Right ventricle myocardium inferior (tissue), 1 donor: ENCODE measurements around the gene SOAT2. TPM values are rescaled to one million over a fixed set of nuclear protein-coding genes. Genes with fewer than 3 reads are reported as not detected.

Source experiments
- ATAC-seq: fragments of 200-7000 bp; cut with Tn5 transposase; one replicate; pipeline ENCODE4 v1.9.1; 2020; ENCODE audit warnings: mild to moderate bottlenecking, moderate library complexity
- DNase-seq: peaks from one replicate; pipeline ENCODE4 v3.0.0; 2021; ENCODE audit errors: missing footprints
- intact Hi-C: fragments of 100-400 bp; cut with DNase I; formaldehyde crosslinking; loops from one replicate; pipeline ENCODE4 v1.11.0; 2022
- long read RNA-seq: library from polyadenylated mRNA; unstranded; transcript quantifications from one replicate; pipeline ENCODE4 v2.0.0, GENCODE V29; 2021
- total RNA-seq: library from RNA; stranded (reverse); fragmentation: NEBNext Ultra II Directional; extraction: Animal tissue kit (Norgen Biotek cat#: 25700); gene quantifications from one replicate; pipeline ENCODE4 v1.2.1, GENCODE V29; 2021
- donor health status: DM: no; HTN: yes; CAD: no; lungs with severe emphysema.

The SOAT2 gene, protein sequence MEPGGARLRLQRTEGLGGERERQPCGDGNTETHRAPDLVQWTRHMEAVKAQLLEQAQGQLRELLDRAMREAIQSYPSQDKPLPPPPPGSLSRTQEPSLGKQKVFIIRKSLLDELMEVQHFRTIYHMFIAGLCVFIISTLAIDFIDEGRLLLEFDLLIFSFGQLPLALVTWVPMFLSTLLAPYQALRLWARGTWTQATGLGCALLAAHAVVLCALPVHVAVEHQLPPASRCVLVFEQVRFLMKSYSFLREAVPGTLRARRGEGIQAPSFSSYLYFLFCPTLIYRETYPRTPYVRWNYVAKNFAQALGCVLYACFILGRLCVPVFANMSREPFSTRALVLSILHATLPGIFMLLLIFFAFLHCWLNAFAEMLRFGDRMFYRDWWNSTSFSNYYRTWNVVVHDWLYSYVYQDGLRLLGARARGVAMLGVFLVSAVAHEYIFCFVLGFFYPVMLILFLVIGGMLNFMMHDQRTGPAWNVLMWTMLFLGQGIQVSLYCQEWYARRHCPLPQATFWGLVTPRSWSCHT
- total RNA-seq: not detected
- long read RNA-seq: 0 reads

DNA sequence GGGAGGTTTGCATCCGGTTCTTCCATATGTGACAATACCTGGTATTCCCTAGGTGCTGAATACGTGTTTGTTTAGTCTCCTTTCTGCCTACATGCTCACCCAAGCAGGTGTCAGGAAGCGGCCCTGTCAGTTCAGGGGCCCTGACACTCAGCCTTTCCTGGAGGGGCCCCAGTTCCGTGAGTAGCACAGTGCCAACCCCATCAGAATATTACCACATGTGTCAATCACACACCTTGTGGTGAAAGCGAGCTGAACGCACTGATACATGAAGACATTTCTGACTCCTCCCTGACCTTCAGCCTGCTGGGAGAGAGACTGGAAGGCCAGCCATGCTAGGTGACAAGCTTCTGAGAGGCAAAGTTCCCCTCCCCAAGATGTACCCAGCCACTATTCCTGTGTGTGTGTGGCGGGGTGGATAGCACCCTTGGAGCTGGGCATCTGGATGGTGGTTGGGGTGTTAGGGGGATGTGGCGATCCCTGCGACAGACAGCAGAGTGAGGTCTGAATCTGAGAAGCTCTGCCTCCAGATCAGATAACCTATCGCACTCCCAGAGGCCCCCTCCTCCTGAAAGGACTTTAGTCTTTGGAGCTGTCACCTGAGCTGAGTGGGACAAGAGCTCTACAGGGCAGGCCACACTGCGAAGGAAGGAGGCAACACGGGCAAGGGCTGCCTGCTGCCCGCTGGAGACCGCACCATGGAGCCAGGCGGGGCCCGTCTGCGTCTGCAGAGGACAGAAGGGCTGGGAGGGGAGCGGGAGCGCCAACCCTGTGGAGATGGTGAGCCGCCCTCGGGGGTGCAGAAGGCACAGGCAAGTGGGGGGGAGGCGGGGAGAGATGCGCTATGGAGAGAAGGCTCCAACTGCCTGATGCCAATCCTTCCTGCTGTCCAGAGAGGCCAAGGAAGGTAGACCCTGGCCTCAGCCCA, at the start of gene SOAT2:
Gene SOAT2 (plus strand): TSS at position 604 of the 925 bp plus-strand sequence. CDS start 92 bp downstream, at position 696.
- intact Hi-C loops: no loop called here
- DNase-seq: no peak
- ATAC-seq: no peak

DNA sequence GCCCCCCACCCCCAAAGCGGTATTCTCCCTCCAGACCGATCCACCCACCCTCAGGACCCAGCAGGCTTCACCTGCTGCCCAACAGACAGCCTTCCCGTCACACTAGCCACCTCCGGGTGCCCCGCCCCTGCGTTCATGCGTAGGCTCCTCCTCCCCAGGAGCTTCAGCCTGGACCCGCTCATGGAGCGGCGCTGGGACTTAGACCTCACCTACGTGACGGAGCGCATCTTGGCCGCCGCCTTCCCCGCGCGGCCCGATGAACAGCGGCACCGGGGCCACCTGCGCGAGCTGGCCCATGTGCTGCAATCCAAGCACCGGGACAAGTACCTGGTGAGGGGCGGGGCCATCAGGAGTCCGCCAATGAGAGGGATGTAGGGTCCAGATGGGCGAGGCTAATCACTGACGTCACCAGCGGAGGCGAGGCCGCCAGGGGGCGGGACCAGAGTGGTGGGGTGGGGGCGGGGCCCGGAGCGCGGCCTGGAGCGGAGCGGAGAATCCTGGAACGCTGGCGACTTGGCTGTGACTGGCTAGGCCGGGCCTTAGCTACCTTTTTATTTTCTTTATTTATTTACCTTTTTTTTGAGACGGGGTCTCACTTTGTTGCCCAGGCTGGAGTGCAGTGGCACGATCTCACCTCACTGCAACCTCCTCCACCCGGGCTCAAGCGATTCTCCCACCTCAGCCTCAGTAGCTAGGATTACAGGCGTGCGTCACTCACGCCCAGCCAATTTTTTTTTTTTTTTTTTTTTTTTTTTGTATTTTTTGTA, 49.0 kb upstream of the SOAT2 start:
- ATAC-seq: peak; percentile 61
- intact Hi-C loops: no loop called here

DNA sequence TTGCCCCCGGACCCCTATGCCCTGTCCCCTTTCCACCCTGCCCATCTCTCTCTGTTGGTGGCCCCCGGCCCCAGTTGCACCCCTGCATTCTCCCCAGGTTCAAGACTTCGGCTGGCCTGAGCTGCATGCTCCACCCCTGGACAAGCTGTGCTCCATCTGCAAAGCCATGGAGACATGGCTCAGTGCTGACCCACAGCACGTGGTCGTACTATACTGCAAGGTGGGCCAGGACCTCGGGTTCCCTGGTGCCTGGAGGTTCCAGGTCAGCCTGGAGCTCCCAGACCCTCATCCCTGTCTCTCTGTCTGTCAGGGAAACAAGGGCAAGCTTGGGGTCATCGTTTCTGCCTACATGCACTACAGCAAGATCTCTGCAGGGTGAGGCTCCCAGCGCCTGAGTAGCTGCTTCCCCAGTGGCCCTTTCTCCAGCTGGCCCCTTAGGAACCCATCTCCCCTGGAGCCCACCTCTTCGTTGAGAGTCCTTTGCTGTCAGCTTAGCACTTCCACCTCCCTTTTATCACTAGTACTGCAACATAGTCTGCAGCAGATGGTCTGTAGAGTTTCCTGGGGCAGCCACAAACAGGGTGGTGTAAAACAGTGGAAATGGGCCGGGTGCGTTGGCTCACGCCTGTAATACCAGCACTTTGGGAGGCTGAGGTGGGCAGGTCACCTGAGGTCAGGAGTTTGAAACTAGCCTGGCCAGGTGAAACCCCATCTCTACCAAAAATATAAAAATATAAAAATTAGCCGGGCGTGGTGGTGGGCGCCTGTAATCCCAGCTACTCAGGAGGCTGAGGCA, 47.6 kb upstream of the SOAT2 start:
- ATAC-seq (no peak), DNase-seq (no peak)
- intact Hi-C loops: no loop called here

More for the DNA sequence above, 49.0 kb upstream of the SOAT2 start:
- DNase-seq: peak; percentile 97

DNA sequence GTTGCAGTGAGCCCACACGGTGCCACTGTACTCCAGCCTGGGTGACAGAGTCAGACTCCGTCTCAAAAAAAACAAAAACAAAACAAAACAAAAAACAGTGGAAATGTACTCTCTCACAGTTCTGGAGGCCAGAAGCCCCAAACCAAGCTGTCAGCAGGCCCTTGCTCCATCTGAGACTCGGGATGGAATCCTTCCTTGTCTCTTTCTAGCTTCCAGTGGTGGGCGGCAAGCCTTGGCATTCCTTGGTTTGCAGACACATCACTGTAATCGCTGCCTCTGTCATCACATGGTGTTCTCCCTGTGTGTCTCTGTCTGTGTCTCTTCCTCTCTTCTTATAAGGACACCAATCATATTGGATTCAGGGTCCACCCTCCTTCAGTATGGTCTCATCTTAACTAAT, 47.0 kb upstream of the SOAT2 start:
- ATAC-seq (no peak), DNase-seq (no peak)
- intact Hi-C loops: no loop called here

DNA sequence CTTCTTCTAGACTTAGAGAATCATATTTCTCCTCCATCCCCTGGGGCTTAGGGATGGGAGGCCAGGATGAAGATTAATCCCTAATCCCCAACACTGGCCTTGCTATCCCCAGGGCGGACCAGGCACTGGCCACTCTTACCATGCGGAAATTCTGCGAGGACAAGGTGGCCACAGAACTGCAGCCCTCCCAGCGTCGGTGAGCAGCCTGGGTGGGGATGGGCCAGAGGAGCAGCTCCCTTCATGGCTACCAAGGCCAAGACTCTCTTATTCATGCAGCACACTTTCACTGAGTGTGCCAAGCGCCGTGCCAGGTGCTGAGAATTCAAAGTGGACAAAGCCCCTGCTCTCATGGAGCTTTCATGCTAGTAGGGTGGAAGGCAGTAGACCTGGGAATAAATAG, 46.4 kb upstream of the SOAT2 start:
- no peak for DNase-seq
- intact Hi-C loops: no loop called here
- no peak for ATAC-seq

DNA sequence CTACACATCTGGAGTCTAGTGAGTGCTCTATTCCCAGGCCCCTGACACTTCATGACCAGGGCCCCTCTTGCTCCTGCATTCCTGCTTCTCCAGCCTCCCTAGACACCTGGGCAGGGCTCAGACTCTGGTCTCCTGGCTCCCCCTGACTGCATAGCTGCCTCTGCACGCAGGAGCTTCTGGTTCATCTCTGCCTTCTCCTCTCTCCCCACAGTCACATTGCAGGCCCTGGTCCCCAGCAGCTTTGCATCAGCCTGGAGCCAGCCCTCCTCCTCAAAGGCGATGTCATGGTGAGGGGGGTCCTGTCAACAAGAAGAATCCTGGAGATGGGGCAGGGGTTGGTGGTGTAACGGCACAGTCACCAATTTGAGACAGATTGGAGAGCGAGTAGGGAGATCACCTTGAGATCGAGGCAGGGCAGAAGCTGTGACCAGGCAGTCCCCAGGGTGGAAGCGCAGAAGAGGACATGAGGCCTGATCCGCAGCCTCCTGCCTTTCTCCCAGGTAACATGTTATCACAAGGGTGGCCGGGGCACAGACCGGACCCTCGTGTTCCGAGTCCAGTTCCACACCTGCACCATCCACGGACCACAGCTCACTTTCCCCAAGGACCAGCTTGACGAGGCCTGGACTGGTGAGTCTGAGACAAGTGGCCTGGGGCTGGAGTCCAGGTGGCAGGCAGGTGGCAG, 45.3 kb upstream of the SOAT2 start:
- DNase-seq (no peak), ATAC-seq (no peak)
- intact Hi-C loops: no loop called here

DNA sequence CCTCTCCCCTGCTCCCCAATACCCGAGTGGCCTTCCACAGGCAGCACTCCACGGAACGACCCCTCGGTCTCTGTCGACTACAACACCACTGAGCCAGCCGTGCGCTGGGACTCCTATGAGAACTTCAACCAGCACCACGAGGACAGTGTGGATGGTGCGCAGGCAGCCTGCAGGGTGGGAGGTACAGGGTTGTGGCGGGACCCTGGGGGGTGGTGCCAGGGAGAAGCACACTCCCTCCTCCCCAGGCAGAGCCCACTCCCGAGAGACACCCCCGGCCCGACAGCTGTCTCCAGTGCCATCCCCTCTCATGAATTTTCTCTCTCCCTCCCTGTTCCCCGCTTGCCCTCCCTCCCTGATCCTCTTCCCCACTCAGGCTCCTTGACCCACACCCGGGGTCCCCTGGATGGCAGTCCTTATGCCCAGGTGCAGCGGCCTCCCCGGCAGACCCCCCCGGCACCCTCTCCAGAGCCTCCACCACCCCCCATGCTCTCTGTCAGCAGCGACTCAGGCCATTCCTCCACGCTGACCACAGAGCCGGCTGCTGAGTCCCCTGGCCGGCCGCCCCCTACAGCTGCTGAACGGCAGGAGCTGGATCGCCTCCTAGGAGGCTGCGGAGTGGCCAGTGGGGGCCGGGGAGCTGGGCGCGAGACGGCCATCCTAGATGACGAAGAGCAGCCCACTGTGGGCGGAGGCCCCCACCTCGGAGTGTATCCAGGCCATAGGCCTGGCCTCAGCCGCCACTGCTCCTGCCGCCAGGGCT, 44.4 kb upstream of the SOAT2 start:
- ATAC-seq: no peak
- DNase-seq: no peak
- intact Hi-C loops: no loop called here

DNA sequence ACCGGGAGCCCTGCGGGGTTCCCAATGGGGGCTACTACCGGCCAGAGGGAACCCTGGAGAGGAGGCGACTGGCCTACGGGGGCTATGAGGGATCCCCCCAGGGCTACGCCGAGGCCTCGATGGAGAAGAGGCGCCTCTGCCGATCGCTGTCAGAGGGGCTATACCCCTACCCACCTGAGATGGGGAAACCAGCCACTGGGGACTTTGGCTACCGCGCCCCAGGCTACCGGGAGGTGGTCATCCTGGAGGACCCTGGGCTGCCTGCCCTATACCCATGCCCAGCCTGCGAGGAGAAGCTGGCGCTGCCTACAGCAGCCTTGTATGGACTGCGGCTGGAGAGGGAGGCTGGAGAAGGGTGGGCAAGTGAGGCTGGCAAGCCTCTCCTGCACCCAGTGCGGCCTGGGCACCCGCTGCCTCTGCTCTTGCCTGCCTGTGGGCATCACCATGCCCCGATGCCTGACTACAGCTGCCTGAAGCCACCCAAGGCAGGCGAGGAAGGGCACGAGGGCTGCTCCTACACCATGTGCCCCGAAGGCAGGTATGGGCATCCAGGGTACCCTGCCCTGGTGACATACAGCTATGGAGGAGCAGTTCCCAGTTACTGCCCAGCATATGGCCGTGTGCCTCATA, 43.7 kb upstream of the SOAT2 start:
- no peak for ATAC-seq
- intact Hi-C loops: no loop called here
- no peak for DNase-seq

DNA sequence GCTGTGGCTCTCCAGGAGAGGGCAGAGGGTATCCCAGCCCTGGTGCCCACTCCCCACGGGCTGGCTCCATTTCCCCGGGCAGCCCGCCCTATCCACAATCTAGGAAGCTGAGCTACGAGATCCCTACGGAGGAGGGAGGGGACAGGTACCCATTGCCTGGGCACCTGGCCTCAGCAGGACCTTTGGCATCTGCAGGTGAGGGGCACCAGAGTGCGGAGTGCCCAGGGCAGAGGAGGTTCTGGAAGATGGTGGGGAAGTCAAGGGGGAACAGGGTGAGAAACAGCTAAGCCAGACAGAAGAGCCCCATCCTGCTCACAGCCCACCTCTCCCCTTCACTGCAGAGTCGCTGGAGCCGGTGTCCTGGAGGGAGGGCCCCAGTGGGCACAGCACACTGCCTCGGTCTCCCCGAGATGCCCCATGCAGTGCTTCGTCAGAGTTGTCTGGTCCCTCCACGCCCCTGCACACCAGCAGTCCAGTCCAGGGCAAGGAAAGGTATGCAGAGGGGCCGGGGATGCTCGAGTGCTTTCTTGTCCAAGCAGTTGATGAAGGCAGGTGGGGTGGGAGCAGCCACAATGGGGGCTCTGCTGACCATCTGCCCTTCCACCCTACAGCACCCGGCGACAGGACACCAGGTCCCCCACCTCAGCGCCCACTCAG, 43.1 kb upstream of the SOAT2 start:
- intact Hi-C loops: no loop called here
- DNase-seq (no peak), ATAC-seq (no peak)

DNA sequence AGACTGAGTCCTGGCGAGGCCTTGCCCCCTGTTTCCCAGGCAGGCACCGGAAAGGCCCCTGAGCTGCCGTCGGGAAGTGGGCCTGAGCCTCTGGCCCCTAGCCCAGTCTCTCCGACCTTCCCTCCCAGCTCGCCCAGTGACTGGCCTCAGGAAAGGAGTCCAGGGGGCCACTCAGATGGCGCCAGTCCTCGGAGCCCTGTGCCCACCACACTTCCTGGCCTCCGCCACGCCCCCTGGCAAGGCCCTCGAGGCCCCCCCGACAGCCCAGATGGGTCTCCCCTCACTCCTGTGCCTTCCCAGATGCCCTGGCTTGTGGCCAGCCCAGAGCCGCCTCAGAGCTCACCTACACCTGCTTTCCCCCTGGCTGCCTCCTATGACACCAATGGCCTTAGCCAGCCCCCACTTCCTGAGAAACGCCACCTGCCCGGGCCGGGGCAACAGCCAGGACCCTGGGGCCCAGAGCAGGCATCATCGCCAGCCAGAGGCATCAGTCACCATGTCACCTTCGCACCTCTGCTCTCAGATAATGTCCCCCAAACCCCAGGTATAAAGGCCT, 42.5 kb upstream of the SOAT2 start:
- ATAC-seq (no peak), DNase-seq (no peak)
- intact Hi-C loops: no loop called here

DNA sequence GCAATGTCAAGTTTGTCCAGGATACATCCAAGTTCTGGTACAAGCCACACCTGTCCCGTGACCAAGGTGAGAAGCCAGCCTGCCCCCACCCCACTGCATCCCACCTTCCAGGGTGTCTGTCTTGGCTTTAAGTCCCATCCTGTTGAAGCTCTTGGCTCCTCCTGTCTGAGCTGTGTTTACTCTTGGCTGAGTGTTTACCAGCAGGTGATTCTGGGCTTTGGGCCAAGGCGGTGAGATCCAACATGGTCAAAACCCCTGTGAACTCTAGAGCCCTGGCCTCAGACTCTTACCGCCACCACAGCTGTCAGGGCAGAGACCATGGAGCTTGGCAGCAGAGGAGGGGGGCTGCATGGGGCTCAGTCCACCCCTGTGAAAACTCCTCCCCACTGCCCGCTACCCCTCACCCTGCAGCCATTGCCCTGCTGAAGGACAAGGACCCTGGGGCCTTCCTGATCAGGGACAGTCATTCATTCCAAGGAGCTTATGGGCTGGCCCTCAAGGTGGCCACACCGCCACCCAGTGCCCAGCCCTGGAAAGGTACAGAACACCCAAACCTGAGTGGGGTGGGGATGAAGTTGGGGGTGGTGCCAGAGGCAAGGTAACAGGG, 41.8 kb upstream of the SOAT2 start:
- DNase-seq (no peak), ATAC-seq (no peak)
- intact Hi-C loops: no loop called here

DNA sequence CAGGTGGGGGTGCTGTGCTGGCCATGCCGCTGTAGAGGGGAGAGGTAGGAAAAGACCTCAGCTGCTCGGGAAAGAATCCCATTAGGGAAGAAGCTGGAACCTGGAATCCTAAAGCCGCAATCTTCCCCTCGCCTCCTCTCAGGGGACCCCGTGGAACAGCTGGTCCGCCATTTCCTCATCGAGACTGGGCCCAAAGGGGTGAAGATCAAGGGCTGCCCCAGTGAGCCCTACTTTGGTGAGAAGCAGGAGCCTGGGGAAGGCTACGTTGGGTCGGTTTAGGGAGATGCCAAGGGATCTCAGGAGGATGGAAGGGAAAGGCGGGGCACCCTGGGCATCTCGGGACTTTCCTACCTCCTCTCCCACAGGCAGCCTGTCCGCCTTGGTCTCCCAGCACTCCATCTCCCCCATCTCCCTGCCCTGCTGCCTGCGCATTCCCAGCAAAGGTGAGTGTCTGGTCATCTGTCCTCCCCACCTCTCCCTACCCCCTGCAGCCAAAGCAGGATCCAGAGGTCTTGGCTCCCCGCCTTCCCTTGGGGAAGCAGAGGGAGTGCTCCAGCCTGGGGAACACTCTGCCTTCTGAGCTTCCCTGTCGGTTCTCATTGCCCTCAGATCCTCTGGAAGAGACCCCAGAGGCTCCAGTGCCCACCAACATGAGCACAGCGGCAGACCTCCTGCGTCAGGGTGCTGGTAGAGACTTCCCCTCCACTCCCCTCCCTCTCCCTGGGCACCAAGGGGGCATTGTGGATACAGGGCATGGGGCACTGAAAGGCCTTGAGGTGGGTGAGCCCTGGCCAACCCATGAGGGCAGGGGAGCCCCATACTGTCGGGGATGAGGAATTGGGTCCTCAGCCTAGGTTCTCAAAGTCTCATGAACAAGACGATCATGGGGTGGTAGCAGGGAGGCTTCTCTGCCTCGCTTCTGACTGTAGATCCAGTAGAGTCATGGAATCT, 41.0 kb upstream of the SOAT2 start:
- no peak for ATAC-seq

DNA sequence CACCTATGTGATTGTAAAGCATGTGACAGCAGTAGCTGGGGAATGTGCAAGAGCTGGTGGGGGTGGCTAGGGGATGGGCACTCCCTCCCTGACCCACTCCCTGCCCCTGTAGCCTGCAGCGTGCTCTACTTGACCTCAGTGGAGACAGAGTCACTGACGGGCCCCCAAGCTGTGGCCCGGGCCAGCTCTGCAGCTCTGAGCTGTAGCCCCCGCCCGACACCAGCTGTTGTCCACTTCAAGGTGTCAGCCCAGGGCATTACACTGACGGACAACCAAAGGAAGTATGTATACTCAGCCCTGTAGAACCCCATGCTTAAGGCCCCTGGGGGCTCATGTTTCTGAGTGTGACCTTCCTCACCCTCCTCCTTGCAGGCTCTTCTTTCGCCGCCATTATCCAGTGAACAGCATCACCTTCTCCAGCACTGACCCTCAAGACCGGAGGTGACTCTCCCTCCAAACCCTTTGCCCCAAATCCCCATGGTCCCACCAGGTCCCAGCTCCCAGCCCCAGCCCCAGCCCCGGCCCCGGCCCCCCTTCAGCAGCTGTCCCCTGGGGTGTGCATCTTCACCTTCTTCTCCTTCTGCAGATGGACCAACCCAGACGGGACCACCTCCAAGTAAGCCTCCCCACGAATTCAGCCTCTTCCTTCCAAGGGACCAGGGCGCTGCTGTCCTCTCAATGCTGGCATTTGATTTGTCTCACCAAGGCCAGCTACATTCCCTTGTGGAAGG, 40.1 kb upstream of the SOAT2 start:
- DNase-seq (no peak), ATAC-seq (no peak)
- intact Hi-C loops: loop anchor here (1.0 kb wide), 1 partner anchor 11 kb away; no protein-coding TSS in a partner anchor

More for the DNA sequence above, 41.0 kb upstream of the SOAT2 start:
- no peak for DNase-seq
- intact Hi-C loops: no loop called here
